ENCODE measurements around the gene GRIK2.

GRIK2 gene

GRCh38 chr6:101722991-101723579 lies 329.6 kb downstream of the GRIK2 start:
- no peak for TF ChIP-seq CTCF (IDR thresholded peaks at IDR 0.05; ENCODE audit: low read depth, low read length, missing control alignments)
- H3K4me3 ChIP-seq (ENCODE audit: low read depth, low read length) = no peak overlapping the region
- DNase-seq (ENCODE audit: low read depth) = no peak

- no peak for TF ChIP-seq CTCF (IDR thresholded peaks at IDR 0.05; ENCODE audit: low read depth, low read length, missing control alignments)
- H3K4me3 ChIP-seq (ENCODE audit: low read depth, low read length) = no peak overlapping the region
- no peak for DNase-seq (ENCODE audit: low read depth)
Measured at GRCh38 chr6:101728388-101728787, 334.9 kb downstream of the GRIK2 start.

GRCh38 chr6:101728956-101729355 lies 335.4 kb downstream of the GRIK2 start:
- no peak for DNase-seq (ENCODE audit: low read depth)
- no peak overlapping the region for H3K4me3 ChIP-seq (ENCODE audit: low read depth, low read length)
- no peak for TF ChIP-seq CTCF (IDR thresholded peaks at IDR 0.05; ENCODE audit: low read depth, low read length, missing control alignments)

GRCh38 chr6:101730954-101731353 lies 337.4 kb downstream of the GRIK2 start:
- H3K4me3 ChIP-seq (ENCODE audit: low read depth, low read length) = no peak overlapping the region
- no peak for DNase-seq (ENCODE audit: low read depth)
- TF ChIP-seq CTCF (IDR thresholded peaks at IDR 0.05; ENCODE audit: low read depth, low read length, missing control alignments) = no peak

GRCh38 chr6:101733899-101734298 lies 340.4 kb downstream of the GRIK2 start:
- no peak overlapping the region for H3K4me3 ChIP-seq (ENCODE audit: low read depth, low read length)
- DNase-seq (ENCODE audit: low read depth) = no peak
- no peak for TF ChIP-seq CTCF (IDR thresholded peaks at IDR 0.05; ENCODE audit: low read depth, low read length, missing control alignments)

- no peak overlapping the region for H3K4me3 ChIP-seq (ENCODE audit: low read depth, low read length)
- DNase-seq (ENCODE audit: low read depth) = no peak
- TF ChIP-seq CTCF (IDR thresholded peaks at IDR 0.05; ENCODE audit: low read depth, low read length, missing control alignments) = no peak
Measured at GRCh38 chr6:101738481-101738880, 345.0 kb downstream of the GRIK2 start.

- H3K4me3 ChIP-seq (ENCODE audit: low read depth, low read length) = no peak overlapping the region
- TF ChIP-seq CTCF (IDR thresholded peaks at IDR 0.05; ENCODE audit: low read depth, low read length, missing control alignments) = no peak
- no peak for DNase-seq (ENCODE audit: low read depth)
Measured at GRCh38 chr6:101740631-101741030, 347.1 kb downstream of the GRIK2 start.

Measured in GM12864 (cell line).